GM12878 (cell line): ENCODE data around the gene PSMD3.

Source experiments
- CTCF ChIP-seq, 3 experiments: IDR thresholded peaks in 2 of 3; conservative IDR thresholded peaks in 1 of 3; 2 replicates each; pipeline ENCODE4 v1.5.1; 2011; ENCODE audit warnings: low read depth in 3 of 3, low read length in 3 of 3, mild to moderate bottlenecking in 3 of 3, control low read depth in 2 of 3, moderate library complexity in 2 of 3, inconsistent platforms in 1 of 3, mixed read lengths in 1 of 3; ENCODE audit not compliant: control insufficient read depth in 2 of 3, insufficient read depth in 1 of 3; ENCODE audit errors: extremely low read depth in 1 of 3
- EGR1 ChIP-seq, 2 experiments: IDR thresholded peaks; 1 replicate in 1 of 2; 2 replicates in 1 of 2; pipeline ENCODE4 v1.6.1; 2011 to 2012; ENCODE audit warnings: low read depth in 2 of 2, low read length in 2 of 2, borderline replicate concordance in 1 of 2, mild to moderate bottlenecking in 1 of 2, moderate library complexity in 1 of 2
- EP300 ChIP-seq, 2 experiments: fragments of 150-350 bp in 1 of 2; IDR thresholded peaks; 2 replicates each; pipeline ENCODE4 v1.6.1; 2011 to 2012; ENCODE audit warnings: low read depth in 2 of 2, low read length in 2 of 2, borderline replicate concordance in 1 of 2, improper control_type of control experiment in 1 of 2, inconsistent platforms in 1 of 2; ENCODE audit not compliant: control insufficient read depth in 1 of 2
- ESRRA ChIP-seq: IDR thresholded peaks from 2 replicates; pipeline ENCODE4 v1.6.1; 2012; ENCODE audit warnings: mild to moderate bottlenecking, low read length, improper control_type of control experiment
- FOXK2 ChIP-seq: fragments of 450-650 bp; IDR thresholded peaks from 2 replicates; pipeline ENCODE4 v1.6.1; 2017; ENCODE audit warnings: mild to moderate bottlenecking, moderate library complexity
- GABPA ChIP-seq: IDR thresholded peaks from 2 replicates; pipeline ENCODE4 v1.6.1; 2014; ENCODE audit warnings: antibody characterized with exemption, low read depth, mild to moderate bottlenecking, inconsistent platforms
- KAT2A ChIP-seq: conservative IDR thresholded peaks from 2 replicates; pipeline ENCODE4 v1.6.1; 2011; ENCODE audit warnings: low read depth, low read length; ENCODE audit not compliant: control insufficient read depth
- POLR2A ChIP-seq: IDR thresholded peaks from 2 replicates; pipeline ENCODE4 v1.6.1; 2011; ENCODE audit warnings: low read depth, mild to moderate bottlenecking, low read length
- POLR2AphosphoS5 ChIP-seq: IDR thresholded peaks from 2 replicates; pipeline ENCODE4 v1.6.1; 2011; ENCODE audit warnings: mild to moderate bottlenecking, low read length, inconsistent platforms
- RFX5 ChIP-seq: IDR thresholded peaks from 2 replicates; pipeline ENCODE4 v1.6.1; 2011; ENCODE audit warnings: low read depth, low read length, improper control_type of control experiment
- SMC3 ChIP-seq: IDR thresholded peaks from 2 replicates; pipeline ENCODE4 v1.6.1; 2011; ENCODE audit warnings: low read length, improper control_type of control experiment, borderline replicate concordance
- SPI1 ChIP-seq: IDR thresholded peaks from 2 replicates; pipeline ENCODE4 v1.6.1; 2011; ENCODE audit warnings: low read depth, mild to moderate bottlenecking, low read length, moderate library complexity, borderline replicate concordance; ENCODE audit not compliant: insufficient read depth
- TCF7 ChIP-seq: IDR thresholded peaks from 2 replicates; pipeline ENCODE4 v1.6.1; 2014; ENCODE audit warnings: antibody characterized with exemption, borderline replicate concordance
- USF2 ChIP-seq: IDR thresholded peaks from 2 replicates; pipeline ENCODE4 v1.6.1; 2011; ENCODE audit warnings: low read depth, low read length, improper control_type of control experiment, borderline replicate concordance

GRCh38 chr17:39974433-39974832, 6.2 kb upstream of the PSMD3 start:
- TF ChIP-seq FOXK2: no peak
- TF ChIP-seq RFX5: no peak
- TF ChIP-seq KAT2A: no peak
- TF ChIP-seq USF2: no peak
- TF ChIP-seq CTCF (IDR thresholded peaks at IDR 0.05 in 2 of 3, conservative IDR thresholded peaks at IDR 0.05 in 1 of 3; ENCODE audit: control insufficient read depth in 2 of 3, extremely low read depth in 1 of 3, insufficient read depth in 1 of 3, low read depth in 3 of 3, low read length in 3 of 3): no peak
- no peak for TF ChIP-seq ESRRA
- TF ChIP-seq EGR1 (IDR thresholded peaks at IDR 0.05; ENCODE audit: borderline replicate concordance in 1 of 2, low read depth in 2 of 2, low read length in 2 of 2): no peak
- TF ChIP-seq POLR2A: no peak
- TF ChIP-seq GABPA: no peak
- TF ChIP-seq TCF7: no peak
- TF ChIP-seq POLR2AphosphoS5: no peak
- no peak for TF ChIP-seq SMC3
- no peak for TF ChIP-seq SPI1
- no peak for TF ChIP-seq EP300 (IDR thresholded peaks at IDR 0.05; ENCODE audit: borderline replicate concordance in 1 of 2, control insufficient read depth in 1 of 2, low read depth in 2 of 2, low read length in 2 of 2)
